ENCODE data around the gene RGS1. TPM values are rescaled to one million over a fixed set of nuclear protein-coding genes. Genes with fewer than 3 reads are reported as not detected.
A peak's percentile ranks its signal among the peaks of the same experiment; 100 is the strongest.

Gene RGS1
- total RNA-seq, 1 donor from 2014 or later = not detected

DNA sequence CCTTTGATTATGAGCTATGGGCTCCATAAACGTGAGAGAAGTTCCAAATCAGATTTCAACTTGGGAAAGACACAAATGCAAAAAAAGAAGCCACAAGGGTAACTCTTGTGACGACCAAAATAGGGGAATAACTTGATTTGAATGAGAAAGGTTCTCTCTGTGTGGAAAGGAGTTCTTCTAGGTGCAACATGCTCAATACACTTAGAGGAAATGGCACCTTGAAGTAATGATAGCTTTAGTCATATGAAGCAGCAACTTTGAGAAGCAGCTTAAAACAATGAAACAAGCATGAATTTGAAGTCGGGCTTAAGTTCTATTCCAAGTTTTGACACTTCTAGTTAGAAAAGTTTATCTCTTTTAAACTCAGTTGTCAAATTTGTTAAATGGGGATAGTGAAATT is 21.8 kb upstream of the RGS1 start:
- TF ChIP-seq, protein P1, sequence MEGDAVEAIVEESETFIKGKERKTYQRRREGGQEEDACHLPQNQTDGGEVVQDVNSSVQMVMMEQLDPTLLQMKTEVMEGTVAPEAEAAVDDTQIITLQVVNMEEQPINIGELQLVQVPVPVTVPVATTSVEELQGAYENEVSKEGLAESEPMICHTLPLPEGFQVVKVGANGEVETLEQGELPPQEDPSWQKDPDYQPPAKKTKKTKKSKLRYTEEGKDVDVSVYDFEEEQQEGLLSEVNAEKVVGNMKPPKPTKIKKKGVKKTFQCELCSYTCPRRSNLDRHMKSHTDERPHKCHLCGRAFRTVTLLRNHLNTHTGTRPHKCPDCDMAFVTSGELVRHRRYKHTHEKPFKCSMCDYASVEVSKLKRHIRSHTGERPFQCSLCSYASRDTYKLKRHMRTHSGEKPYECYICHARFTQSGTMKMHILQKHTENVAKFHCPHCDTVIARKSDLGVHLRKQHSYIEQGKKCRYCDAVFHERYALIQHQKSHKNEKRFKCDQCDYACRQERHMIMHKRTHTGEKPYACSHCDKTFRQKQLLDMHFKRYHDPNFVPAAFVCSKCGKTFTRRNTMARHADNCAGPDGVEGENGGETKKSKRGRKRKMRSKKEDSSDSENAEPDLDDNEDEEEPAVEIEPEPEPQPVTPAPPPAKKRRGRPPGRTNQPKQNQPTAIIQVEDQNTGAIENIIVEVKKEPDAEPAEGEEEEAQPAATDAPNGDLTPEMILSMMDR (IDR thresholded peaks at IDR 0.05) = no peak
- Mint-ChIP-seq H3K36me3 (ENCODE audit: unreplicated experiment) (peaks cover 2% of the 10 kb centered on the region), H3K27ac (ENCODE audit: unreplicated experiment) (no peak overlapping the region), H3K4me3 (ENCODE audit: unreplicated experiment) (no peak overlapping the region), H3K9me3 (ENCODE audit: unreplicated experiment) (peaks cover 10% of the 10 kb centered on the region), H3K27me3 (ENCODE audit: unreplicated experiment) (no peaks in the 10 kb centered on the region), H3K4me1 (ENCODE audit: unreplicated experiment) (peaks cover 20% of the 10 kb centered on the region)
- no peak for DNase-seq (ENCODE audit: extremely low spot score, unreplicated experiment)

DNA sequence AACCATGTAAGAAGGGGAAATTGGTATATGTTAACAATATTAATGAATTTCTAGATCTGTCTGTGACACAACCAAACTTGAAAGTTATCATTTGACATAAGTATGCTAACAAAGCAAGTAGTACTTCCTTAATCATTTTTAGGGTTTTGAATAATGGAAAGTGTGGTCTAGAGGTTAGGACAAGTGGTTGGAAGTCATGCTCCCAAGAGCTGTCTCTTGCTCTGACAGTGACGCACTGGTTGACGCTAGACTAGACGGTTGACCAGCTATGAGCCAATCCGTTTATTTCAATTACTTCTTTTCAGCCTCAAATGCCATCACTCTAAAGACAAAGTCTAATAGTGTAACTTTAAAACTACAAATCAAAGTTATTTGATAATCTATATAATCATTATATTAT is 20.7 kb upstream of the RGS1 start:
- Mint-ChIP-seq H3K27me3 (ENCODE audit: unreplicated experiment) (no peaks in the 10 kb centered on the region), H3K27ac (ENCODE audit: unreplicated experiment) (no peak overlapping the region), H3K4me3 (ENCODE audit: unreplicated experiment) (no peak overlapping the region), H3K4me1 (ENCODE audit: unreplicated experiment) (peaks cover 31% of the 10 kb centered on the region), H3K9me3 (ENCODE audit: unreplicated experiment) (peaks cover 10% of the 10 kb centered on the region), H3K36me3 (ENCODE audit: unreplicated experiment) (peaks cover 2% of the 10 kb centered on the region)
- no peak for DNase-seq (ENCODE audit: extremely low spot score, unreplicated experiment)
- TF ChIP-seq, protein P1 (IDR thresholded peaks at IDR 0.05) = no peak

DNA sequence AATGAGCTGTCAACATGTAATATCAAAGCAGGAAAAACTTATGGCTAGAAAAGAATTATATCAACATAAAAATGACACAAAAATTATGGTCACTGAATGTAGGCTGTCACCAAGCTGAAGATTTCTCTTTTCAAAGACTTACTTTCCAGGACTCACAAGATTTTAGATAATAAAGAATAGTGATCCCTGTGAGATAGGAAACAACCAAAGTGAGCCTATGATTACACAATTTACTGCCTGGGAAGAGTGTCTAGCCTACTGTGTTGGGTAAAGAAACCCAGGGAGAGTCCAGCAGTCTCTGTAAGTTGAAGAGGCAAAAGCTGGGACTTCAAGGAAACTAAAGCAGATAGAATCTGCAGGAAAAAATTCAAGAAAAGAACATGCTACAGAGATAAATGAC is 20.2 kb upstream of the RGS1 start:
- DNase-seq (ENCODE audit: extremely low spot score, unreplicated experiment) = no peak
- Mint-ChIP-seq H3K27ac (ENCODE audit: unreplicated experiment) (no peak overlapping the region), H3K36me3 (ENCODE audit: unreplicated experiment) (peaks cover 2% of the 10 kb centered on the region), H3K9me3 (ENCODE audit: unreplicated experiment) (peaks cover 10% of the 10 kb centered on the region), H3K4me1 (ENCODE audit: unreplicated experiment) (peaks cover 35% of the 10 kb centered on the region), H3K27me3 (ENCODE audit: unreplicated experiment) (no peaks in the 10 kb centered on the region), H3K4me3 (ENCODE audit: unreplicated experiment) (no peak overlapping the region)
- TF ChIP-seq, protein P1 (IDR thresholded peaks at IDR 0.05) = no peak

DNA sequence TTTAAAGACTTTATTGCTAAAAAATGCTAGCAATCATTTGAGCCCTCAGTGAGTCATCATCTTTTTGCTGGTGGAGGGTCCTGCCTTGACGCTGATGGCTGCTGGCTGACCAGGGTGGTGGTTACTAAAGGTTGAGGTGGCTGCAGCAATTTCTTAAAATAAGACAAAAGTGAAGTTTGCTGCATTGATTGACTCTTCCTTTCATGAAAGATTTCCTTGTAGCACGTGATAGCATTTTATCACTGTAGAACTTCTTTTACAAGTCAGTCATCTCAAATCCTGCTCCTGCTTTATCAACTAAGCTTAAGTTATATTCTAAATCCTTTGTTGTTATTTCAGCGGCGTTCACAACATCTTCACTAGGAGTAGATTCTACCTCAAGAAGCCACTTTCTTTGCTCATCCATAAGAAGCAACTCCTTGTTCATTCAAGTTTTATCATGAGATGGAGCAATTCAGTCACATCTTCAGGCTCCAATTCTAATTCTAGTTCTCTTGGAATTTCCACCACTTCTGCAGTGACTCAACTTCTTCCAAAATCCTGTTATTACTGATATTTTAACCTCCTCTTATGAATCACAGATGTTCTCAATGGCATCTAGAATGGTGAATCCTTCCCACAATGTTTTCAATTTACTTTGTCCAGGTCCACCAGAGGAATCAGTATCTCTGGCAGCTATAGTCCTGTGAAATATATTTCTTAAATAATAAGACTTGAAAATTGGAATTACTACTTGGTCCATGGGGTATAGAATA is 17.6 kb upstream of the RGS1 start:
- no peak for DNase-seq (ENCODE audit: extremely low spot score, unreplicated experiment)
- Mint-ChIP-seq H3K27ac (ENCODE audit: unreplicated experiment) (peak overlapping the region; percentile 97), H3K9me3 (ENCODE audit: unreplicated experiment) (peaks cover 10% of the 10 kb centered on the region), H3K4me1 (ENCODE audit: unreplicated experiment) (peaks cover 29% of the 10 kb centered on the region), H3K36me3 (ENCODE audit: unreplicated experiment) (peaks cover 2% of the 10 kb centered on the region), H3K27me3 (ENCODE audit: unreplicated experiment) (no peaks in the 10 kb centered on the region), H3K4me3 (ENCODE audit: unreplicated experiment) (no peak overlapping the region)
- TF ChIP-seq, protein P1 (IDR thresholded peaks at IDR 0.05) = no peak

DNA sequence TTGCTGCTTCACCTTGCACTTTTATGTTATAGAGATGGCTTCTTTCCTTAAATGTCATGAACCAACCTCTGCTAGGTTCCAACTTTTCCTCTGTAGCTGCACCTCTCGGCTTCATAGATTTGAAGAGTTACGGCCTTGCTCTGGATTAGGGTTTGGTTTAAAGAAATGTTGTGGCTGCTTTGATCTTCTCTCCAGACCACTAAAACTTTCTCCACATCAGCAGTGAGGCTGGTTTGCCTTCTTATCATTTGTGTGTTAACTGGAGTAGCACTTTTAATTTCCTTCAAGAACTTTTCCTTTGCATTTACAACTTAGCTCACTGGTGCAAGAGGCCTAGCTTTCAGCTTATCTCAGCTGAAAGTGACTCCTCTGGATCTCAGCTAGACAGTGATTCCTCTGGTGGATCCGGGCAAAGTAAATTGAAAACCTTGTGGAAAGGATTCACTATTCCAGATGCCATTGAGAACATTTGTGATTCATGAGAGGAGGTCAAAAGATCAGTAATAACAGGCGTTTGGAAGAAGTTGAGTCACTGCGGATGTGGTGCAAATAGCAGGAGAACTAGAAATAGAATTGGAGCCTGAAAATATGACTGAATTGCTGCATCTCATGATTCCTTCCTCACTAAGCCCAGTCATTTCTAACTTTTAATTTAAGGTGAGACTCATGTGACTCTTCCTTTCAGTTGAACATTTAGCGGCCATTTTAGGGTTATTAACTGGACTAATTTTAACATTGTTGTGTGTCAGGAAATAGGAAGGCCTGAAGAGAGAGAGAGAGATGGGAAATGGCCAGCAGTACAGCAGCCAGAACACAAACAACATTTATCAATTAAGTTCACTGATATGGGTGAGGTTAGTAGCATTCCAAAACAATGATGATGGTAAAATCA is 16.2 kb upstream of the RGS1 start:
- Mint-ChIP-seq H3K4me1 (ENCODE audit: unreplicated experiment) (peaks cover 29% of the 10 kb centered on the region), H3K36me3 (ENCODE audit: unreplicated experiment) (peaks cover 2% of the 10 kb centered on the region), H3K4me3 (ENCODE audit: unreplicated experiment) (no peak overlapping the region), H3K27me3 (ENCODE audit: unreplicated experiment) (no peaks in the 10 kb centered on the region), H3K9me3 (ENCODE audit: unreplicated experiment) (peaks cover 10% of the 10 kb centered on the region), H3K27ac (ENCODE audit: unreplicated experiment) (peak overlapping the region; percentile 97)
- TF ChIP-seq, protein P1 (IDR thresholded peaks at IDR 0.05) = no peak
- no peak for DNase-seq (ENCODE audit: extremely low spot score, unreplicated experiment)

Data from osteocyte (in vitro differentiated cells).